Gastroesophageal sphincter (tissue), 4 donors: ENCODE measurements around the gene LHFPL2. TPM values are rescaled to one million over a fixed set of nuclear protein-coding genes. Genes with fewer than 3 reads are reported as not detected.

ENCODE experiments used
- ATAC-seq: fragments of 150-250 bp; one replicate; pipeline ENCODE4 v1.9.1; 2016; ENCODE audit warnings: mild to moderate bottlenecking, moderate library complexity
- H3K27ac ChIP-seq, 4 donors: fragments of 200-600 bp; sonication (generic) in 3 of 4; 1 replicate in 3 of 4; 2 replicates in 1 of 4; pipeline ENCODE4 v1.5.1; 2016 to 2019
- H3K27me3 ChIP-seq: fragments of 200-600 bp; sonication (generic); one replicate; pipeline ENCODE4 v1.5.1; 2019
- H3K36me3 ChIP-seq, 2 donors: fragments of 200-600 bp; sonication (generic); one replicate each; pipeline ENCODE4 v1.5.1; 2019; ENCODE audit warnings: control low read depth in 1 of 2
- H3K4me1 ChIP-seq, 3 donors: fragments of 200-600 bp; sonication (generic); 1 replicate in 2 of 3; 2 replicates in 1 of 3; pipeline ENCODE4 v1.5.1; 2016 to 2019; ENCODE audit warnings: control low read depth in 2 of 3
- H3K4me3 ChIP-seq, 2 donors: fragments of 200-600 bp; sonication (generic); one replicate each; pipeline ENCODE4 v1.5.1; 2019; ENCODE audit warnings: mild to moderate bottlenecking in 1 of 2, moderate library complexity in 1 of 2
- H3K9me3 ChIP-seq, 3 donors: fragments of 200-600 bp; sonication (generic); one replicate each; pipeline ENCODE4 v1.5.1; 2017 to 2019; ENCODE audit warnings: control low read depth in 2 of 3
- EP300 ChIP-seq: sonication (generic); formaldehyde crosslinking; IDR thresholded peaks from one replicate; pipeline ENCODE4 v1.6.1; 2017; ENCODE audit warnings: antibody characterized with exemption, mild to moderate bottlenecking
- POLR2A ChIP-seq, 2 donors: fragments of 450-650 bp; IDR thresholded peaks; one replicate each; pipeline ENCODE4 v1.6.1; 2017; ENCODE audit warnings: antibody characterized with exemption in 2 of 2, mild to moderate bottlenecking in 2 of 2, moderate library complexity in 1 of 2
- POLR2AphosphoS5 ChIP-seq: sonication (generic); formaldehyde crosslinking; IDR thresholded peaks from one replicate; pipeline ENCODE4 v1.6.1; 2017; ENCODE audit warnings: antibody characterized with exemption
- WGBS, 2 donors: methylation state at CpG; one replicate each; pipeline ENCODE4 v1.1.5; 2018; ENCODE audit warnings: low coverage in 1 of 2; 5-methylcytosine and 5-hydroxymethylcytosine counted together
- total RNA-seq, 4 donors: library from RNA; depleted of rRNA; stranded (reverse); fragments of >200 nt; gene quantifications; one replicate each; pipeline ENCODE4 v1.1.0, GENCODE V29; 2016
- TF ChIP-seq, protein P1 (sequence below), 4 experiments: fragments of 200-600 bp in 2 of 4; fragments of 450-650 bp in 2 of 4; sonication (generic) in 1 of 4; IDR thresholded peaks; one replicate each; pipeline ENCODE4 v1.5.1; 2017 to 2019; ENCODE audit warnings: antibody characterized with exemption in 4 of 4, mild to moderate bottlenecking in 2 of 4, moderate library complexity in 2 of 4

The LHFPL2 gene
- total RNA-seq, 4 donors from 2014 or later: 14.9 to 44.2 (median 39.3) TPM

DNA sequence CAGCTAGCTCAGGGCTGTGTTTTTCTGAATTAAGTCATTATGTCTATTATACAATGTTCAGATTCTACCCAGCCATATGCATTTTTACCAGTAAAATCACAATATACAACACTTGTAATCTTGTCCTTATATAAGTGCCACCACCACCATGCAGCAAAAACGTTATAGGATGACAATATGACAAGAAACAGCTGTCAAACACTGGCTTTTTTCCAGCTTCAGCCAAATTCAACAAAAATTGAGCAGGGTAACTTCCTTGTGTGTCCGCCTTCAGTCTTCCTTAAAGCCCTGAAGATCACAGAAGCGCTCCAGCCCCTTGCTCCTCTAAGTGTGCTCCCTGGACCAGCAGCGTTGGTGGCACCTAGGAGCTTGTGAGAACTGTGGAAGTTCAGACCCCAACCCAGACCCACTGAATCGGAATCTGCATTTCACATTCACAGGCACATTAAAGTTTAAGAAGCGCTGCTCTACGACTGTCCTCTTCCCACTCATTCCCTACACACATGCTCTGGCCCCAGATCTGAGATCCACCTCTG lies 111.8 kb downstream of the LHFPL2 start:
- no peaks in the 10 kb centered on the region for H3K27me3 ChIP-seq
- no peak for ATAC-seq
- WGBS, 2 donors: 72 to 78% methylated on average over 4 to 7 of the region's 7 CpGs
- peaks cover 0 to 59% (median 18%) of the 10 kb centered on the region in 3 donors for H3K4me1 ChIP-seq
- H3K4me3 ChIP-seq: no peak overlapping the region
- no peaks in the 10 kb centered on the region for H3K9me3 ChIP-seq
- no peak overlapping the region for H3K27ac ChIP-seq
- H3K36me3 ChIP-seq: no peaks in the 10 kb centered on the region
- TF ChIP-seq POLR2AphosphoS5: no peak
- TF ChIP-seq, protein P1, sequence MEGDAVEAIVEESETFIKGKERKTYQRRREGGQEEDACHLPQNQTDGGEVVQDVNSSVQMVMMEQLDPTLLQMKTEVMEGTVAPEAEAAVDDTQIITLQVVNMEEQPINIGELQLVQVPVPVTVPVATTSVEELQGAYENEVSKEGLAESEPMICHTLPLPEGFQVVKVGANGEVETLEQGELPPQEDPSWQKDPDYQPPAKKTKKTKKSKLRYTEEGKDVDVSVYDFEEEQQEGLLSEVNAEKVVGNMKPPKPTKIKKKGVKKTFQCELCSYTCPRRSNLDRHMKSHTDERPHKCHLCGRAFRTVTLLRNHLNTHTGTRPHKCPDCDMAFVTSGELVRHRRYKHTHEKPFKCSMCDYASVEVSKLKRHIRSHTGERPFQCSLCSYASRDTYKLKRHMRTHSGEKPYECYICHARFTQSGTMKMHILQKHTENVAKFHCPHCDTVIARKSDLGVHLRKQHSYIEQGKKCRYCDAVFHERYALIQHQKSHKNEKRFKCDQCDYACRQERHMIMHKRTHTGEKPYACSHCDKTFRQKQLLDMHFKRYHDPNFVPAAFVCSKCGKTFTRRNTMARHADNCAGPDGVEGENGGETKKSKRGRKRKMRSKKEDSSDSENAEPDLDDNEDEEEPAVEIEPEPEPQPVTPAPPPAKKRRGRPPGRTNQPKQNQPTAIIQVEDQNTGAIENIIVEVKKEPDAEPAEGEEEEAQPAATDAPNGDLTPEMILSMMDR (IDR thresholded peaks at IDR 0.05): no peak
- TF ChIP-seq EP300: no peak
- TF ChIP-seq POLR2A (IDR thresholded peaks at IDR 0.05): no peak

DNA sequence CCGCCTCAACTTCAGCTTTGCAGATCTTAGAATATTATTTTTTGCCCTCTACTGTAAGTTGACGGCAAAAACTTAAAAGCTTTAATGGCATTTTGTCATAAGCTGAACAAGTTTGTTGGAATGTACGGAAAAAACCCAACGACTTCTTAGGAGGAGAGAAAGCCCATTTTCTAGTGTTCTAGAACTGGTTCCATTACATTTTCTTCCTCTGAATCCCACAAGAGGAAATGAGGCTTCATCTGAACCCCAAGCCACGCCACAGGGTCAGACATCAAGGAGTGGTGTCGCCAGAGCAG lies 113.7 kb downstream of the LHFPL2 start:
- no peaks in the 10 kb centered on the region for H3K36me3 ChIP-seq
- no peaks in the 10 kb centered on the region for H3K27me3 ChIP-seq
- no peak for ATAC-seq
- H3K4me1 ChIP-seq: peaks cover 0 to 44% (median 8%) of the 10 kb centered on the region in 3 donors
- no peaks in the 10 kb centered on the region for H3K9me3 ChIP-seq
- 83 to 88% methylated on average over 3 to 4 of the region's 6 CpGs for WGBS, 2 donors
- peak overlapping the region in 3 of 4 donors; percentile 48 to 75 (median 72) for H3K27ac ChIP-seq
- TF ChIP-seq POLR2AphosphoS5 (no peak), POLR2A (IDR thresholded peaks at IDR 0.05) (no peak), EP300 (no peak)
- TF ChIP-seq, protein P1 (IDR thresholded peaks at IDR 0.05): no peak
- no peak overlapping the region for H3K4me3 ChIP-seq

DNA sequence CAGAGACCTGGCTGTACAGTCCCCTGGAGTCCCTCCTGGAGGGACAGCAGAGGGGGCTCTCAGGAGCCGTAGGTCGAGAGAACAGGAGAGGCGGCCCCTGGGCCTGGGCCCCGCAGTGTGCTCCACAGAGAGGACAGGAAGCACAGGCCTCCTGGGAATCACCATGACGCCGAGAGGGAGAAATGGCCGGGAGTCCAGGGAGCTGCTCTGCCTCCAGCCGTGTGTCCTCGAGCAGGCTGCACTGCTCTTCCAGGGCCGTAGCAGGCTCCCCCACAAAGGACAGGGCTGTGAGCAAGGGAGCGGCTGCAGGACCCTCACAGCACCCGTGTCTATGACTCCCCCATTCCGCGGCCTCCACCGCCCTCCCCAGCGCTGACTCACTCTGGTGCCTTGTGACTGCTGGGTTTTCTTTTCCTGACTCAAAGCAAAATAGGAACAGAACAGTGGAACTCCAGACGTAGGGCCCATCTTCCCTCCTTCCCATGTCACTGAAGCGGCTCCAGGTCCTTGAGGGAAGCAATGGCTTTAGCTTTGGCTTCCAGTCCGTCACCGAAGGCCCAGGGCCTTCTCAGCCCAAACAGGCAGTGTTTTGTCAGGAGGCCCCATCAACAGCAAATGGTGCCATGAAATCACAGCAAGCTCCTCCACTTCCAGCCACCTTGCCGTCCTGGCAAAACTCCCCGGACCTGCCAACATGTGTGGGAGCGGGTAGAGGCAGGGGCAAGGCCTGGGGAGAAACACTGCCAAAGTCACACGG lies 114.2 kb downstream of the LHFPL2 start:
- TF ChIP-seq POLR2AphosphoS5: no peak
- TF ChIP-seq EP300: no peak
- no peak for TF ChIP-seq POLR2A (IDR thresholded peaks at IDR 0.05)
- TF ChIP-seq, protein P1 (IDR thresholded peaks at IDR 0.05): no peak
- peak overlapping the region in 3 of 4 donors; percentile 48 to 75 (median 72) for H3K27ac ChIP-seq
- H3K36me3 ChIP-seq: no peaks in the 10 kb centered on the region
- no peaks in the 10 kb centered on the region for H3K27me3 ChIP-seq
- ATAC-seq: peak; percentile 39
- WGBS, 2 donors: 65 to 85% methylated on average over 2 to 4 of the region's 24 CpGs
- H3K4me1 ChIP-seq: peaks cover 0 to 43% (median 10%) of the 10 kb centered on the region in 3 donors
- peak overlapping the region in 1 of 2 donors; percentile 15 for H3K4me3 ChIP-seq
- no peaks in the 10 kb centered on the region for H3K9me3 ChIP-seq

DNA sequence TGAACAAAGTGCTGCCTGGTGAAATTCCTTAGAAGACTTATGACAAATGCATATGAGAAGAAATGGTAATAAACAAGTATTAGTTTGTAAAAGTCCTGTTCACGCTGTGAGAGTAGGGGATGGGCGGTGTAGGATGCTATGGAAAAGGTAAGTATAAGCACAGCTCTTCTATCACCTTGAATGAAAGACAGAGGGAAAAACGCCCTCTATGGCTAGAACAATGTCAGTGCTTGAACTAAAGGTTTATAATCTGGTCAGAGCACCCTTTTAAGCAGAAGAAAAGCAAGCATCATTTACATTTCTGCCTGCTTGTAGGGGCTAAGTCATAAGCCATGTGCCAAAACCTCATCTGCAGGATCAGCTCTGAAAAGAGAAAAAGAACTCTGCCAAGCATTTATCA lies 115.2 kb downstream of the LHFPL2 start:
- TF ChIP-seq POLR2A (IDR thresholded peaks at IDR 0.05) (no peak), EP300 (no peak), POLR2AphosphoS5 (no peak)
- TF ChIP-seq, protein P1 (IDR thresholded peaks at IDR 0.05): peak in 3 of 4 experiments; percentile 29 to 50 (median 41)
- peaks cover 0 to 48% (median 13%) of the 10 kb centered on the region in 3 donors for H3K4me1 ChIP-seq
- H3K27me3 ChIP-seq: no peaks in the 10 kb centered on the region
- no peak overlapping the region for H3K4me3 ChIP-seq
- no peaks in the 10 kb centered on the region for H3K36me3 ChIP-seq
- WGBS, 2 donors: 60 to 73% methylated on average over 2 to 3 of the region's 3 CpGs
- ATAC-seq: no peak
- no peaks in the 10 kb centered on the region for H3K9me3 ChIP-seq
- peak overlapping the region in 2 of 4 donors; percentile 48 to 72 for H3K27ac ChIP-seq
